CD4-positive, alpha-beta T cell treated with Interleukin-12 subunit alpha and Interleukin-12 subunit beta, for 1 hour (primary cell): Measurements from ENCODE around the gene SF3B2.
"Not testable (repeated sequence)": the region's sequence is repeated elsewhere in the genome, so short reads cannot be mapped to it uniquely, and the experiment has no call there.

Experiments
- DNase-seq: peaks from one replicate; pipeline ENCODE4 v3.0.0-alpha.2; 2020

SF3B2 gene

DNA sequence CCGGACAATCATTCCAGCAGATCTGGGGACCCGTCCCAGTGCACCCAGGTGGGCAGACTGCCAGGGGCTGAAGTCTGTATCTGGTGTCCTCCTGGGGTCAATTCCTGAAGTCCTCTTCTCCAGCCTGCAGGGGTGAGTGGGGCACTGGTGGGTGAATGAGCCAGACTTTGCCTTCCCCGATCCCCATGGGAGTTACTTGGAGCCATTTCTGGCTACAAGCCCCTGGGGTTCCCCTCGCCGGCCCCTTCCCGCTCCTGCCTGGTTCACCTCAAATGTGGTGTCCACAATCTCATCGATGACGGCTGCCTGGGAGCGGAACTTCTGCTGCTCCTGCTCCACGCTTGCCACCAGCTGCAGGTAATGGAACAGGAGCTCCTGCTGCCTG lies 35.4 kb upstream of the SF3B2 start:
- DNase-seq = no peak

GRCh38 chr11:66017321-66017720 lies 34.8 kb upstream of the SF3B2 start:
- no peak for DNase-seq

DNA sequence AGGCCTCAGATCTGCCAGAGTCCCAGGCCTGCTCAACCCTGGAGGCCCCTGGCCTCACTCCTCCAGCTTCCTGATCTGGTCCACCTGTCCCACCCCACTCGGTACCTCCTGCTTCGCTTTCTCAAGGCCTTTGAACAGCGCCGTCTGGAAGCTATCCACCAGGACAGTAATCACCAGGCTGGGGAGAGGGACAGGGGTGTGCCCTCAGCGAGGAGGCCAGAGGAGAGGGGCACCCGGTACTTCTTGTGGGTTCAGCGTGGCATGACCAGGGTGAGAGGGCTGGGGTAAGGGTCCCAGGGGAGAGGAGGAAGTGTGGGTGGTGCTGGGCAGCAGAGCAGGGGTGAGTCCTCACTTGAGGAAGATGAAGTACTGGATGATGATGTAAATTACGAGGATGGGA lies 32.0 kb upstream of the SF3B2 start:
- no peak for DNase-seq

DNA sequence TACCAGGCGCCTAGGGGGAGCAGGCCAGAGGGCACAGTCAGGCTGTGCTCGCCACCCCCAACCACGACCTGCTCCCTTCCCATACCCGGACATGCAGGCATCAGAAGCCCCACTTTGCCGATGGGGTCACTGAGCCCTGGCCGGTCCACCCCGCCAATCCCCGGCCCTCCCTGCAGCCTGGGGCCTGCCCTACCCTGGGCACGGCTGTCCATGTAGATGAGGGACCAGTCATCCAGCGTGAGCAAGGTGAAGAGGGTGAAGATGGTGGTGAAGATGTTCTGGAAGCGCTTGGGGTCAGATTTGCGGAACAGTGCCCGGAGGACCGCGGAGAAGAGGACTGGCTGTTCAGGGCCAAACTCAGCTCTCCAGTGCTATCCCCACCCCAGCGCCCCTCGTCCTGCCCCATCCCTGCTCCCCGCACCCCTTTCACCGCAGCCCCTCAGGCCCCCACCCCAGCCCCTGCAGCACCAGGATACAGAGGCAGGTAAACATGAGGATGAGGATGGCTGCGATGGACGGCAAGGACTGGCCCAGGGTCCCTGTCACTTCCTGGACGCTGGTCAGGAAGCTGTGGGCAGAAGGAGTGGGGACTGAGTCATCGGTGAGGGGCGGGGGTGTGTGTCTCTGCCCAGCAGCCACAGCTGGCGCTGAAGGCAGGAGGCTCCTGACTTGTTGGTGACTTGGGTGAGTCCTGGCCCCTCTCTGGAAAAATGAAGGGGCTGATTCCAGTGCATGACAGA lies 31.4 kb upstream of the SF3B2 start:
- DNase-seq = no peak

GRCh38 chr11:66022401-66023185 lies 29.6 kb upstream of the SF3B2 start:
- peak; percentile 79 for DNase-seq

- DNase-seq = not testable (repeated sequence)
Measured at GRCh38 chr11:66023186-66023440, 29.1 kb upstream of the SF3B2 start.

DNA sequence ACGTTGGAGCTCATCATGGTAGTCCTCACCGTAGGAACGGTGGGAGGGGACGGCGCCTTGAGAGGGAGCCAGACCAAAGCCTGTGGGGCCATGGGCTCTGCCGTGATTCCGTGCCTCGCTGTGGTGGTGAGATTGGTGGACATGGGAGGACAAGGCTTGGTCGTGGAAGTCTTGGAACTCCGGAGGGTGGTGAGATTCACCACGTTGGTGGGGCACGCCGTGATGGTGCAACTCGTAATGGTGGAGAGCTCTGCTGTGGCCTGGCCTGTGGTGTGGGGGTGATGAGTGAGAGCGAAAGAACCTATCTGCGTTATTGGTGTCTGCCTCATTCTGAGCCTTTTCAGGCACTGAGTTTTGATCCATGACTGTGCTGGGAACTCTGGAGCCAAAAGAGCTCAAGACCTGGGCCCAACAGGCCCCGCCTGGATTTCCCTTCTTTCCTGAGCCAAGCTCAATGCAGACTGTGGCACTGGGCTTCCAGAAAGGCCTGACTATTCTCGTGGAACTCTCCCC lies 26.1 kb upstream of the SF3B2 start, which contains the start of gene CATSPER1:
CATSPER1 (minus strand) TSS at position 463 of the 513 bp plus-strand sequence; CDS start at position 363, 100 bp downstream.
- DNase-seq = no peak

GRCh38 chr11:66032957-66033735 lies 19.0 kb upstream of the SF3B2 start:
- no peak for DNase-seq

- DNase-seq = no peak
Measured at GRCh38 chr11:66035653-66036333, 16.4 kb upstream of the SF3B2 start.

GRCh38 chr11:66036334-66036710 lies 15.8 kb upstream of the SF3B2 start:
- no peak for DNase-seq

DNA sequence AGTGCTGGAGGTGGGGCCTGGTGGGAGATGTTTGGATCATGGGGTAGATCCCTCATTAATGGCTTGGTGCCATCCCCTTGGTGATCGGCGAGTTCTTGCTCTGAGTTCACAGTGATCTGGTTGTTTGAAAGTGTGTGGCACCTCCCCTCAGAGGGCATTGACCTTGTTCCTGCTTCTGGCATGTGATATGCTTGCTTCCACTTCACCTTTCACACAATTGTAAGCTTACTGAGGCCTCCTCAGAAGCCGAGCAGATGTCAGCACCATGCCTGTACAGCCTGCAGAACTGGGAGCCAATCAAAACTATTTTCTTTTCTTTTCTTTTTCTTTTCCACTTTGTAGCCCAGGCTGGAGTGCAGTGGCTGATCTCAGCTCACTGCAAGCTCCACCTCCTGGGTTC lies 14.8 kb upstream of the SF3B2 start:
- no peak for DNase-seq

GRCh38 chr11:66039765-66040164 lies 12.4 kb upstream of the SF3B2 start:
- DNase-seq = no peak

DNA sequence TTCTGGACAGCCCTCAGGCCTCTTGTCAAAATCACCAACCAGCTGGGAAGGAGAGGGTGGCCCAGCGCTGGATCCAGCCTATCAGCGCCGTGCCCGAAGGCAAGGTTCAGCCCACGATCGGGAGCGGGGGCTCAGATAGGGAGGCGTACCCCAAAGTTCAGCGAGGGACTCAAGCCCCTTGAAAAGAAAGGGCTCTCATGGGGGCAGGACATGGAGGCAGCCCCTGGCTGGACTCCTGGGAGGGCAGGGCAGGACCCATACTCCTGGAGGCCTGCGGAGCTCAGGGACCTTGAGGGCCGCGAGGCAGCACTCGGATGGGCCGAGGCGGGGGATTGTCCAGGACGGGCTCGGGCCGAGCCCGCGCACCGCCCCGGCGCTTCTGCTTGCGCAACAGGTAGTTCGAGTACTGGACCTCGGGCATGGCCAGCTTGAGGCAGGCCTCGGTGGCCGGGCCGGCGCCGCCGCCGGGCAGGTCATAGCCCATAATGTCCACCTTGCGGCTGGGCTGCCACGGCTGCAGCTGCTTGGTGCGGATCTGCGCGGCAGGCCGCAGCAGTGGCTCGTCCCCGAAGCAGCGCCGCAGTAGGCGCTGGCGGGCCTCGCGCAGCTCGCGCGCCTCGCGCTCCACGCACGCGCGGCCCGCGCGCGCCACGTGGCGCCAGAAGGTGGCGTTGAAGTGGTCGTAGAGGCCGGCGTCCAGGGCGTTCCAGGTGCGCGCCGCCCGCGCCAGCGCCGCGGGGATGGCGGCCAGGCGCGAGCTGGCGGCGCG lies 9.8 kb upstream of the SF3B2 start:
- no peak for DNase-seq

DNA sequence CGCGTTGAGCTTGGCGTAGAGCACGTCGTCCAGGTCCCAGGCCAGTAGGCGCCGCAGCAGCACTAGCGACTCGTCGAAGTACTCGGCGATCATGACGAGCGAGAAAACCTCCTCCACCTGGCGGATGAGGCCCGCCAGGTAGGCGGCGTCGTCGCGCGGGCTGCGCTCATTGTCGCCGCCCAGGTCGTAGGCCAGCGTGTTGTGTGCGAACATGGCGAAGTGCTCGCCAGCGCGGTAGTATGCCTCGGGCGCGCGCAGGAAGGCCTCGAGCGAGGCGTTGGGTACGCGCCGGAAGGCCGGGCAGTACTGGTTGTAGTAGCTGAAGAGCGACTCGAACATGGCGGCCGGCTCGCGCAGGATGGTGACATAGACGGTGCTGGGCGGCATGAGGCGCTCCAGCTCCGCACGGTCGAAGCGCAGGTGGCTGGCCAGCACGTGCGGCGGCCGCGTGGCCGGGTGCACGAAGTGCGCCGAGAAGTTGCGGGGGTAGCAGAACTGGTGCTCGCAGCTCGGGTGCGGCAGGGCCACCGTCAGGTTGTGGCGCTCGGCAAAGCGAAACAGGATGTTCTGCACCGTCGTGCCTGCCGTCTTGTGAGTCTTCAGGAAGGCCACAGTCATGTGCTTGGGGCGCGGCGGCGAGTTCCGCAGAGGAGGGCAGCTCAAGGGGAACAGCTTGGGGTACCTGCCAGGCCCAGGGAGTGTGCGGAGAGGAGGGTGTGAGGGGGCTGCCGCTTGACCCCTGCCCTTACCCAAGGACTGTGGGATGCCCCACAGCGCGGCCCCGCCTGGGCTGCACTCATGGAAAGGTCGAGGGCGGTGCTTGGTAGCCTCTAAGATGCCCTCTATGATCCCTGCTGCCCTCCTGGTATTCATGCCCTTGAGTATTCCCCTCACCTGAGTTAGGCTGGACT lies 8.9 kb upstream of the SF3B2 start:
- no peak for DNase-seq

- no peak for DNase-seq
Measured at GRCh38 chr11:66044757-66045156, 7.4 kb upstream of the SF3B2 start.

GRCh38 chr11:66045177-66045639 lies 7.0 kb upstream of the SF3B2 start:
- peak; percentile 87 for DNase-seq

GRCh38 chr11:66046901-66047300 lies 5.3 kb upstream of the SF3B2 start:
- DNase-seq = no peak

- DNase-seq = no peak
Measured at GRCh38 chr11:66047541-66048365, 4.4 kb upstream of the SF3B2 start.

DNA sequence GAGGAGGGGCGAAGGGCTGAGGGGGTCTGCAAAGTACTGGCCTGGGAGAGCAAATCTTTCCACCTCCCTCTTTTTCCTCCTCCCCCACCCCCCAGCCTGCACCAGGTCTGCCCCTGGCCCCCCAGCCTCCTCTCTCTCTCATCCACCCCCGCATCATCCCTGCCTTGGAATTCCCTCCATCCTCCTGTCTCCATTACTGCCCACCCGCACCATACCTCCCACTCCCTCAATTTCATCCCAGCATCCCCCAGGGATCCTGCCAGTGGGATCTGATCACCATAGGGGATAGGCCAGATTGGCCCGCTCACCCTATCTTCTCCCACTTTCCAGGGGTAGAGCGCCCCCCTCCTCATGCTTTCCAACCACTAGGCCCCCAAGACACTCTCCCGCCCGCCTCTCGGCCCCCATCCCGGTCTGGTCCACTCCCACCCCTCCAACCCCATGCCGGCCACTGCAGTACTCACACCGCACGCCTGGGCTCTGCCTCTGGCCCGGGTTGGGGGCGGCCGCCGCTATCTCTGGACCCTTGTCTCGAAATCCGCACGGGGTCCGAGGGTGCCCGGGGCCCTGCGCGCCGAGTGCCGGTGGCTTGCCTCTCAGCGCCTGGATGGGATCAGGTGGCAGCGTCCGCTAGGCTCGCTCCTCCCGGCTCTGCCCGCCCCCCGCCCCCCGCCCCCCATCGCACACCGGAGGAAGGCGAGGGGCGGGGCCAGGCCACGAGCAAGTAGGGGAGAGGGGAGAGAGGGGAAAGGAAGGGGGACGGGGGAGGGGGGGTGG lies 3.4 kb upstream of the SF3B2 start, which contains the start of gene GAL3ST3:
GAL3ST3 (minus strand) TSS at position 615 of the 777 bp plus-strand sequence. CDS start 3,746 bp downstream, outside the sequence.
- no peak for DNase-seq
